Renal pelvis (tissue), 12 donors: Measurements from ENCODE around the gene SEC61A2. TPM values are rescaled to one million over a fixed set of nuclear protein-coding genes. Genes with fewer than 3 reads are reported as not detected.
"Not testable (repeated sequence)": the region's sequence is repeated elsewhere in the genome, so short reads cannot be mapped to it uniquely, and the experiment has no call there.

Source experiments
- DNase-seq: peaks from one replicate; pipeline ENCODE4 v3.0.0-alpha.2; 2013
- long read RNA-seq, 16 experiments: transcript quantifications; one replicate each; lab custom pipeline, GENCODE V29; 2026
- polyA plus RNA-seq, 3 donors: library from polyadenylated mRNA; unstranded; fragments of 120-200 nt; gene quantifications; one replicate each; pipeline ENCODE4 v1.2.1, GENCODE V29; 2013; ENCODE audit not compliant: insufficient read length in 3 of 3

Gene SEC61A2
- 10 to 100 TPM; 11.9 to 25.7 (median 22.2) TPM for polyA plus RNA-seq
- long read RNA-seq, donor 1, partial matches to known transcripts, result 46 of 108 reads
- long read RNA-seq, donor 1, other reads (novel, unspliced or antisense), result 62 of 108 reads
- long read RNA-seq, donor 2, partial matches to known transcripts, result 57 of 138 reads
- long read RNA-seq, donor 2, other reads (novel, unspliced or antisense), result 79 of 138 reads
- long read RNA-seq, donor 3, partial matches to known transcripts, result 16 of 68 reads
- long read RNA-seq, donor 3, other reads (novel, unspliced or antisense), result 52 of 68 reads
- long read RNA-seq, donor 4, partial matches to known transcripts, result 28 of 28 reads
- long read RNA-seq, donor 4, other reads (novel, unspliced or antisense), result 0 of 28 reads
- long read RNA-seq, donor 5, partial matches to known transcripts, result 0 of 31 reads
- long read RNA-seq, donor 5, other reads (novel, unspliced or antisense), result 30 of 31 reads
- long read RNA-seq, donor 6, partial matches to known transcripts, result 38 of 108 reads
- long read RNA-seq, donor 6, other reads (novel, unspliced or antisense), result 67 of 108 reads
- long read RNA-seq, donor 7, partial matches to known transcripts, result 43 of 53 reads
- long read RNA-seq, donor 7, other reads (novel, unspliced or antisense), result 5 of 53 reads
- long read RNA-seq, donor 8, partial matches to known transcripts, result 0 of 11 reads
- long read RNA-seq, donor 8, other reads (novel, unspliced or antisense), result 11 of 11 reads
- long read RNA-seq, donor 9, partial matches to known transcripts, result 89 of 94 reads
- long read RNA-seq, donor 9, other reads (novel, unspliced or antisense), result 5 of 94 reads
- long read RNA-seq, donor 10, partial matches to known transcripts, result 43 of 52 reads
- long read RNA-seq, donor 10, other reads (novel, unspliced or antisense), result 6 of 52 reads
- long read RNA-seq, donor 11, partial matches to known transcripts, result 32 of 55 reads
- long read RNA-seq, donor 11, other reads (novel, unspliced or antisense), result 21 of 55 reads
- long read RNA-seq, donor 12, partial matches to known transcripts, result 0 of 2 reads
- long read RNA-seq, donor 12, other reads (novel, unspliced or antisense), result 0 of 2 reads
- long read RNA-seq, donor 13, partial matches to known transcripts, result 40 of 40 reads
- long read RNA-seq, donor 13, other reads (novel, unspliced or antisense), result 0 of 40 reads
- long read RNA-seq, donor 14, result 0 reads
- long read RNA-seq, donor 15, partial matches to known transcripts, result 34 of 151 reads
- long read RNA-seq, donor 15, other reads (novel, unspliced or antisense), result 115 of 151 reads
- long read RNA-seq, donor 16, partial matches to known transcripts, result 41 of 115 reads
- long read RNA-seq, donor 16, other reads (novel, unspliced or antisense), result 74 of 115 reads

DNA sequence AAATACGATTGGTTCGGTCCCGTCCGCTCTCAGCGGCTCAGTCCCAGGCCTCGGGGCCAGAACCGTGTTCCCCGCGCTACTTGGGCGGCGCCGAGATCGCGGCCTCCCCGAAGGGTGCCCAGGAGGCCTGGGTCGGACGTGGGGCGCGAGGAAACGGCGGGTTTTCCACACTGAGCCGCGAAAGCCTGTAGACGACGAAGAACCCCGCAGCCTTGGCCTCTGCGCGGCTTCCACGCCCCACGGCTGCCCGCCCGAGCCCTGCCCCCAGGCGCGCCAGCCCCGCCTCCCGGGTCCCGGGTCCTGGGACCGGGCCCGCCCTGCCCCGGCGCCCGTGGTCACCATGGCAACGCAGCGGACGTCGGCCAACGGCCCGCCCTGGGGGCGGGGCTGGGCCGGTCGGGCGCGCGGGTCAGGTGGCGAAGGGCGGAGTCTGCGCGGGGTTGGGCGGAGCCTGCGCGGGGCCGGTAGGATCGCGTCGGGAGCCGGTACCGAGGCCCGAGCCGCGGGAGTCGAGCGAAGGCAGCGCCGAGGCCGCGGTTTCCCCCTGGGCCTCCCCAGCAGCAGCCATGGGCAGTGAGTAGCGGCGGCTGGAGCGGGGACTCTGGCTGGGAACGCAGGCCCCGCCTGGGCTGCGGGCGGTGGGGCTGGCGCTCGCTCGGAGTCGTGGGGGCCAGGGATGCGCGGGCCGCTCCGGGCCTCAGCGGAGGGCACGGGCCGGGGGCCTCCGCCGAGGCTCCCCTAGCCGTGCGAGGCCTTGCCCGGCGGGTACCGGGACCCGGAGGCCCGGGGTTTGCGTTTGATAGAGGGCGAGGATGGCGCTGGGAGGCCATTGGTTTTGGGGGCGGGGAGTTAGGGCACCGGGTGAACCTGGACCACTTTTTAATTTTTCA, at the start of gene SEC61A2:
TSS of gene SEC61A2 (plus strand) at position 456 of the 890 bp plus-strand sequence. CDS start at position 567, 111 bp downstream.
- DNase-seq, result peak; percentile 94

DNA sequence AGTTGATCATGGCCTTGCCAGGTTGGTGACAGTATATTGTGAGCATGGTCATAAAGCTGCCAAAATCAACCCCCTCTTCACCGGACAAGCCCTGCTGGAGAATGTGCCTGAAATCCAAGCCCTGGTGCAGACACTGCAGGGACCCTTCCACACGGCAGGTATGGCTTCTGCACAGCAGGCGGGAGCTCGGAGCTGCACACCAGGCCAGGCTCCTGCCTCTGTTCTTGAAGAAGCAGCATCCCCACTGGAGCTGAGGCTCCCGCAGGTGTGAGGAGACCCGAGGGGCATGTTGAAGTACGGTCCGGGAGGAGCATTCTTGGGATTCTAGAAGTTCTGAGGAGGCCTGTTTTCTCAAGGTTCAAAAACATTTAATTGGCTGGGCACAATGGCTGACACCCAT, 48.0 kb upstream of the SEC61A2 start:
- DNase-seq, result no peak

DNA sequence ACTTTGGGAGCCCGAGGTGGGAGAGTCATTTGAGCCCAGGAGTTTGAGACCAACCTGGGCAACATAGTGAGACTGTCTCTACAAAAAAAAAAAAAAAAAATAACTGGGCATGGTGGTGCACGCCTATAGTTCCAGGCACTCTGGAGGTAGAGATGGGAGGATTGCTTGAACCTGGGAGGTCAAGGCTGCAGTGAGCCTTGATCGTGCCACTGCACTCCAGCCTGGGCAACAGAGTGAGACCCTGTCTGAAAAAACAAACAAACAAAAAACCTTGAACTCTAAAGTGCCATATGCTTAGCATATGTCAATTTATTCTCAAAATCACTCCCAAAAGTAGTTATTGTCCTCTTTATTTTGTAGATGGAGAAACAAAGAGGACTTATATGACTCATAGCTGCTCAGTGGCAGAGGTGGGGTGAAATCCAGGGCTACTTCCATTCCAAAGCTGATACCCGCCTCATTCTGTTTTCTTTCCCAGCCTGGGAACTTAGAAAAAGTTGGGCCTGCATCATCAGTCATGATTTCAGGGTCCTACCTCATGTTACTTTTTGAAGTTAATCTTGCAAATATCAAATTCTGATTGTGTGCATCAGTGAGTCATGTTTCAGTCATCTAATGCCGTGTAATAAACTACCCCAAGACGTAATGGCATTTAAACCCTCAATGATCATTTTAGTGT, 47.5 kb upstream of the SEC61A2 start:
- no peak for DNase-seq

DNA sequence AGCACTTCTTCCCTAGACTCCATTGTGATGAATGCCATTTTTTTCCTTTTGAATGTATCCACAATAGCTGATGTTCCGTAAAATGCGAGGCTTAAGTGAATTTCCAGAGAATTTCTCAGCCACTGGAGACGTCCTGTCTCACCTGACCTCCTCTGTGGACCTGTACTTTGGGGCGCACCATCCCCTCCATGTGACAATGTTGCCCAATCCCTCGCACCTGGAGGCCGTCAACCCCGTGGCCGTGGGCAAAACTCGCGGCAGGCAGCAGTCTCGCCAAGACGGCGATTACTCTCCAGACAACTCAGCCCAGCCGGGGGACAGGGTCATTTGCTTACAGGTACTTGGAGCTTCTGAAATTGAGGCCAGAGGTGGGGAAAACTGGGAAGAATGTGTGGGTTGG, 40.6 kb upstream of the SEC61A2 start:
- DNase-seq, result no peak

DNA sequence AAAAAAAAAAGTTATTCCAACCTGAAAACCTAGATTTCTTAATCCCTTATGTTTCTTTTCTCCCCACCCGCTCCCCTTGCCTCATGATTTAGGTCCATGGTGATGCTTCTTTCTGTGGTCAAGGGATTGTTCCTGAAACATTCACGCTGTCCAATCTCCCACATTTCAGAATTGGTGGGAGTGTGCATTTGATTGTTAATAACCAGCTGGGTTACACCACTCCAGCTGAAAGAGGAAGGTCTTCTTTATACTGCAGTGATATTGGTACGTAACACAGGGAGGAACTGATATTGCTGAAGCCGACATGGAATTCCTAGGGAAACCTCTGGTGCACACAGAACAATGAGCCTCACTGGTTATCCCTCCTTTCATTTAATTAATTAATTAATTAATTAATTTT, 38.1 kb upstream of the SEC61A2 start:
- DNase-seq, result no peak

DNA sequence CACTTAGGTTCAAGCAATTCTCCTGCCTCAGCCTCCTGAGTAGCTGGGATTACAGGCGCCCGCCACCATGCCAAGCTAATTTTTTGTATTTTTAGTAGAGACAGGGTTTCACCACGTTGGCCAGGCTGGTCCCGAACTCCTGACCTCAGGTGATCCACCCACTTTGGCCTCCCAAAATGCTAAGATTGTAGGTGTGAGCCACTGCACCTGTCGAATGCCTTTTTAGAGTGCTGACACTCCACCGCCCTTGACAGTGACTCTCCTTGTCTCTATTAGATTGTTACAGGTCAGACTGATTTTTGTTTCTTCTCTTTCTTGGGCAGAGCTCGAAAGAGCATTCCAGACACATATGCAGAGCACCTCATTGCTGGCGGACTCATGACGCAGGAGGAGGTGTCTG, 32.1 kb upstream of the SEC61A2 start:
- DNase-seq, result not testable (repeated sequence)

DNA sequence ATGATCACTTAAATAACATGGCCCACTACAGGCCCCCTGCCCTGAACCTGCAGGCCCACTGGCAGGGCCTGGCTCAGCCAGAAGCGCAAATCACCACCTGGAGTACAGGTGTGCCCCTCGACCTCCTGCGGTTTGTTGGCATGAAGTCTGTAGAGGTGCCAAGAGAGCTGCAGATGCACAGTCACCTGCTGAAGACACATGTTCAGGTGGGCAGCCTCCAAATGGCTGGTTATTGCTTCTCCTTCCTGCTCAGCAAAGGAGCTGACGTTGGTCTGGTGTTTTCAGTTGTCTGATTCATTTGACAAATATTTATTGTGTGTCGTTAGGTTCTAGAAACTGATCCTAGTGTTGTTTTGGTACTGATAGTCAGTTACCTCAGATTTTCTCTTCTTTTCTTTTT, 31.7 kb upstream of the SEC61A2 start:
- no peak for DNase-seq

DNA sequence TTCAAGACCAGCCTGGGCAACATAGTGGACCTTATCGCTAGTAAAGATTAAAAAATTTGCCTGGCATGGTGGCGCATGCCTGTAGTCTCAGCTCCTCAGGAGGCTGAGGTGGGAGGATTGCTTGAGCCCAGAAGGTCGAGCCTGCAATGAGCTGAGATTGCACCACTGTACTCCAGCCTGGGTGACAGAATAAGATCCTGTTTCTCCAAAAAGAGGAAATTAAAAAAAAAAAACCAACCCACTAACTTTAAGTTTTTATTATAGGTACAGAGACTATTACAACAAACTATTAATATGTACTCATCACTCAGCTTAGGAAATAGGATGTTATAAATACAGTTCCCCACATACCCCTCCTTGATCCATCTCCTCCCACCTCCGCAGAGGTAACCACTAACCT, 30.5 kb upstream of the SEC61A2 start:
- DNase-seq, result no peak

DNA sequence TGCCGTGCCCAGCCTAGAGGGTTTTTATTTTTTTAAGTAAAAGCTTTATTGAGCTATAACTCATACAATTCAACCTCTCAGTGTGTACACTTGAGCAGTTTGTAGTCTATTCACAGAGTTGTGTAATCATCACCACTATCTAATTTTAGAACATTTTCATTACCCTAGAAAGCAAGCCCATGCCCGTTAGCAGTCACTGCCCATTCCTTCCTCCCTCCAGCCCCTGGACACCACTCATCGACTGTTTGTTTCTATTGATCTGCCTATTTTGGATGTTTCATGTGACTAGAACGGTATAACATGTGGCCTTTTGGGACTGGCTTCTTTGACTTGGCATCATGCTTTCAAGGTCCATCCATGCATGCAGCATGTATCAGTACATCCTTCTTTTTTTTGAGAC, 25.7 kb upstream of the SEC61A2 start:
- DNase-seq, result no peak

DNA sequence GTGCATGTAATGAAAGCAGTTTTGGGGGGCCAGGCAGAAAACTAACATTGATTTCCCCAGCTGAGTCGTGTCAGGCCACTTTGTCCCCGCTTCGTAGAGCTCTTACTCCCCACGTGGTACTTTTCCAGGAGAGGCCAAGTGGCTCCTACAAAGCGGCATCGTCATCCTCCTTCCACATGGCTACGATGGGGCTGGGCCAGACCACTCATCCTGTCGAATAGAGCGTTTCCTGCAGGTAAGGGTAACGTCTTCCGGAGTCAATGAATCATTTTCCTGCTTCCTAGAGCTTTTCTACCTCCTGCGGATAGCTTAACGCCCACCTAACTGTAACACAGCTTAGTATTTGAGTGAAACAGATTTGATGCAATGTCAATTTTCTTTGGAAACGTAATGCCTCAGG, 21.7 kb upstream of the SEC61A2 start:
- no peak for DNase-seq

DNA sequence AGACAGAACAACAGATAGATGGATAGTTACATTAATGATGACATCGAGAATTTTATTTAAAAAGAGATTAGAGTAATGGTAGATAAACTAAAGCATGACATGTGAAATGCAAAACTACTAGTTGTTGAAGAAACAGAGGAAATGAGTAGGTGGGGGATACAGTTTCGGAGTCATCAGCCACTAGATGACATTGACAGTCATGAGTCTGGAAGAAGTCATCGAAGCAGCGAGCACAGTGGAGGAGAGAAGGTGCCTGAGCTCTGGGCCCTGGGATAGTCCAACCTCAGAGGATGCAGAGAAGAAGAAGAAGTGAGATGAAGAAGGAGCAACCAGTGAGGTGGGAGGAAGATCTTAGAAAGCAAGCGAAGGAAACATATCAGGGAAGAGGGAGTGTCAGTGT, 20.2 kb upstream of the SEC61A2 start:
- no peak for DNase-seq

DNA sequence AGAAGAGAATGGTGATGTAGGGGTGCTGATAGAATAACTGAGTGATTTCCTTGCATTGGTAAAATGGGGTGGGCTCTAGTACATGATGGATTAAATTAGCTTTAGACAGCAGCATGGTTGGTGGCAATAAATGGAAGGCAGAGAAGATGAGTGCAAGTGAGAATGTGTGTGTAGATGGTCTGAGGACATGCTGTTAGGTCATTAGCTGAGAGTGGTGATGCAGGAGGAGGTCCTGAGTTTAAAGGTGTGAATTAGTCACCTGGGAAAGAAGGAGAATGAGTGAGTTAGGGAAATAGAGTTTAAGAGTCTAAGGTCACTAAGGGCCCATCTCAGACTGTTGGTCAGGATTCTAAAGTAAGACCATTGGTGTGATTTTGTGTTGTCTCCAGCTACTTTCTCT, 17.9 kb upstream of the SEC61A2 start:
- DNase-seq, result no peak

DNA sequence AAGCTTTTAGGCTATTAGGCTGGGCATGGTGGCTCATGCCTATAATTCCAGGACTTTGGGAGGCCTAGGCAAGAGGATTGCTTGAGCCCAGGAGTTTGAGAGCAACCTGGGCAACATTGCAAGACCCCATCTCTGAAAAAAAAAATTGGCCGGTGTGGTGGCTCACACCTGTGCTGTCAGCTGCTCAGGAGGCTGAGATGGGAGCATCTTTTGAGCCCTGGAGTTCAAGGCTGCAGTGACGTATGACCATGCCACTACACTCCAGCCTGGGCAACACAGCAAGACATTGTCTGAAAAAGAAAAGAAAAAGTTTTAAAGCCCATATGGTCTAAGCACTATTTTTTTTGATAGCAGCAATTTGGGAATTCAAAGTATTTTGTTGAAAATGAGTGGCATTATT, 15.8 kb upstream of the SEC61A2 start:
- no peak for DNase-seq

DNA sequence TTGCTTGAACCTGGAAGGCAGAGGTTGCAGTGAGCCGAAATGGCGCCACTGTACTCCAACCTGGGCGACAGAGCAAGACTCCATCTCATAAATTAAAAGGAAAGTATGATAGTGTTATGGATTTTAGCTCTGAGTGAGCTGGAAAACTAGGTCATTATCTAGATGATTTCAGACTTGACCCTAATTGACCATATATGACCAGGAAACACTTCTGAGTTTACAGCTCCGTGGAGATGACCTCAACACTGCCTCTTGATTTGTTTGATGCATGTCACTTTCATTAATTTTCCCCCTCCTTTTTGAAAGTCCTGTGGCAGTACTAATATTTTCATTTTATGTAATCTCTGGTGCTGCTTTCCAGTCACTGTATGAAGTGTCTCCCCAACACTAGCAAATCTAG, 7.8 kb upstream of the SEC61A2 start:
- no peak for DNase-seq

DNA sequence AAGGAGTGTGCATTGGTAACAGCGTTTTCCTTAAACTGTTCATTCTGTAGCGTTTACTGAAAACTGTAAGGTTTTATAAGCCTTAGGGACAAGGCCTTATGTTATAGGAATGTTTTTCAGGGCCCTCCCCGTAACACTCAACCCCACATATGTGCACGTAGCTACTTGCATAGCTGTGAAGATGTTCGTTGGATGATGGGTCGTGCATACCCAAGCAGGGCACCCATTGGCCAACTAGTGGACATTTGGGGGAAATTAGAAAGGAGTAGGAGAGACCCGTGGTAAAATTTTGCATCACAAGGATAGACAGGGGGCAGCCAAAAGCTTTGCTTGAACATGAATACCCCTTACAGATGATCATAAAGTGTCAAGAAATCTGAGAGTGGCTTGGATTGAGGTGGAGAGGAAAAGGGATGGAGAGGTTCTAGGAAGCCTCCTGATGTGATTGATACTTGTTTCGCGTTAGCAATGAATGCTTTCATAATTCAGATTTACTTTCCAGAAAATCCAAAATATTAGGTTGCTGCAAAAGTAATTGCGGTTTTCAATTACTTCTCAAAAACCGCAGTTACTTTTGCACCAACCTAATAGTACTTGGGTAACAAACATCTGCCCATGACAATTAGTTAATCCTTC, 878 bp downstream of the SEC61A2 start:
- peak; percentile 61 for DNase-seq

DNA sequence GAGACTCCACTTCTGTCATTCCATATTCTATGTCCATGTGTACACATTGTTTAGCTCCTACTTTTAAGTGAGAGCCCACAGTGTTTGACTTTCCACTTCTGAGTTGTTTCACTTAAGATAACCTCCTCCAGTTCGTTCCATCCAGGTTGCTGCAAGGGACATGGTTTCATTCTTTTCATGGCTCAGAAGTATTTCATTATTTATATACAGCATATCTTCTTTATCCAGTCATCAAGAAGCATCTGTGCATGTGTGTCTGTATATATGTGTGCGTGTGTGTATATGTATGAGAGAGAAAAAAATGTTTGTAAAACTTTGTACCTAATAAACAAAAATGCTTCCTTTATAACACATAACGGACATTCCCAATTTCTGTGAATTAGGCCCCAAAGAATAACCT, 6.2 kb downstream of the SEC61A2 start:
- no peak for DNase-seq

DNA sequence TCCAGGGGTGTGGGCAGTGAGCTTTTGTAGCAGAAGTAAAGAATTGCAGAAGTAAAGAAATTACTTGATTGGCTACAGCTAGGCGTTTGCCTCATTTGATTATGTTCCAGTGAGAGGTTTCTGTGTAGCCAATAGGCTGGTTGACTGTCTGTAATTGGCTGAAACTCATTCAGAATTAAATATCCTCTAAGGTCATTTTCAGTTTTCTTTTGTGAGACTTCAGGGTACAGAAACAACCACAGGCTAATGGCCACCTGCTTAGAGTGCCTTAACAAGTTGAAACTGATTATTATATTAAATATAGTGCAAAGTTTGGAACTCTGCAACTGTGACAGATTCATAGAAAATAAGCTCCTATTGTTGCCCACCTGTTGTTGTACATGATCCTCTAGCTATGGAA, 10.6 kb downstream of the SEC61A2 start:
- no peak for DNase-seq

DNA sequence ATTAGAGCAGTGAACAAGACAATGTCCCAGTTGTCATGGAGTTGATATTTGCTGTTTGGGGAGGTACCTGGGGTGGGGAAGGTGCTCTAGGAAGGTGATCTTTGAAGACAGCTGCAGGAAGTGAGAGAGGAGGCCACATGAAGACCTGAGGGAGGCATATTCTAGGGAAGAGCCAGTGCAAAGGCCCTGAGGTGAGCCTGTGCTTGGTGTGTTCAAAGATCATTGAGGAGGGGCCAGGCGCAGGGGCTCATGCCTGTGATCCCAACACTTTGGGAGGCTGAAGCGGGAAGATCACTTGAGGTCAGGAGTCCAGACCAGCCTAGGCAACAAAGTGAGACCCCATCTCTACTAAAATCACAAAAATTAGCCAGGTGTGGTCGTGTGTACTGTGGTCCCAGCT, 15.1 kb downstream of the SEC61A2 start:
- no peak for DNase-seq

DNA sequence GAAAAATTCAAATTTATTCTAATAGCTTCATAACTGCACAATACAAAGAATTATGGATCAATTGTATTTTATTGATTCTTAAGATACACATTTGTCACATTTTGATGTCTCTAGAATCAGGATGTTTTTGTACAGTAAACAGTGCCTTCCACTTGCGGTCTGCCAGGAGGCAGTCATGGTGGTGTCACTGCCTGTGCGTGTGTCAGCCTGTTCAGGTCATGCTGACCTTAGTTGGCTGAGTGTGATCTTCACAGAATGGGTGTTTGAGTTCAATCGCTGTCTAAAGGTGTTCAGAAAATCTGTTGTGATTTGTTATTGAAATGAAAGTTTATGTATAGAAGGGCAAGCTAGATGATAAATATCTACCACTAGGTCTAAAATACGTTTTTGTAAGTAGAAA, 20.7 kb downstream of the SEC61A2 start:
- DNase-seq, result no peak

DNA sequence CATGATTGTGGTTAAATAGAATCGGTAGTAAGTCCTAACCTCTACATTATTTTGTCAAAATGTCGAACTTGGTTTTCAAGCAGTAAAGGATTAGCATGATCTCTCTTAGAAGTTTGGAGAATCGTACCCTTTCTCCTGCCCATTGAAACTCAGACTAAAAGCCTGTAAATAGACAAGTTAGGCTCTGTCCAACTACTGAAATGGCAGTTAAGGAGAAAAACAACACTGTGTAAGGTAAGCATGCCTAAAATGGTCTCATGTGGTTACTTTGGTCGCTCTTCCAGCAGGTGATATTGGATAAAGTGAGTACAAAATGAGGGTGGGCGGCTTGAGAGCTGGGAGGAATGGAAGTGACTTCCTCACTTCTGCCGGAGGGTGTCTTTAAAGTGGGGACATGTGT, 25.0 kb downstream of the SEC61A2 start:
- no peak for DNase-seq
